SK-N-SH (cell line): Measurements from ENCODE around the gene ESD. TPM values are rescaled to one million over a fixed set of nuclear protein-coding genes. Genes with fewer than 3 reads are reported as not detected.
"Not testable (repeated sequence)": the region's sequence is repeated elsewhere in the genome, so short reads cannot be mapped to it uniquely, and the experiment has no call there.

Experiments used
- CTCF ChIA-PET: fragments of 300-600, 350-600 bp; formaldehyde crosslinking; extraction: SDS; loops from one replicate; lab custom pipeline; 2021; lab: Yijun Ruan, JAX
- POLR2A ChIA-PET: fragments of 350-600 bp; sonication (Branson Sonifier 250); formaldehyde crosslinking; extraction: SDS; loops from one replicate; lab custom pipeline; 2020; ENCODE audit warnings: antibody characterized with exemption, inconsistent platforms; lab: Yijun Ruan, JAX
- DNase-seq: peaks from one replicate; pipeline ENCODE4 v3.0.0; 2012
- H2AFZ ChIP-seq: fragments of 200-600 bp; sonication (generic); 2 replicates; pipeline ENCODE4 v1.8.1; 2016; ENCODE audit warnings: antibody characterized with exemption, mild to moderate bottlenecking, low read depth
- H3F3A ChIP-seq: fragments of 200-600 bp; sonication (generic); replicated peaks from 2 replicates; pipeline ENCODE3; 2016; ENCODE audit warnings: antibody characterized with exemption, mild to moderate bottlenecking; ENCODE audit not compliant: insufficient read depth
- H3K27ac ChIP-seq, 2 experiments: fragments of 200-500 bp in 1 of 2; fragments of 200-600 bp in 1 of 2; sonication (Bioruptor generic) in 1 of 2; sonication (generic), shearing (Covaris generic) in 1 of 2; 2 replicates each; pipeline versions ENCODE4 v1.5.1 to v1.6.1; 2014 to 2016; ENCODE audit warnings: low read depth in 2 of 2, inconsistent platforms in 1 of 2, low read length in 1 of 2, mild to moderate bottlenecking in 1 of 2, mixed read lengths in 1 of 2
- H3K27me3 ChIP-seq: fragments of 200-600 bp; sonication (generic), shearing (Covaris generic); 2 replicates; pipeline ENCODE4 v1.6.1; 2016; ENCODE audit warnings: mixed run types; ENCODE audit not compliant: insufficient read depth
- H3K36me3 ChIP-seq, 2 experiments: fragments of 200-500 bp in 1 of 2; fragments of 200-600 bp in 1 of 2; sonication (Bioruptor generic) in 1 of 2; sonication (generic) in 1 of 2; replicated peaks in 1 of 2; 2 replicates each; pipeline versions ENCODE3 to v1.5.1; 2014 to 2016; ENCODE audit warnings: low read length in 1 of 2, mild to moderate bottlenecking in 1 of 2; ENCODE audit not compliant: insufficient read depth in 2 of 2, control insufficient read depth in 1 of 2
- H3K4me1 ChIP-seq, 2 experiments: fragments of 200-500 bp in 1 of 2; fragments of 200-600 bp in 1 of 2; sonication (Bioruptor generic) in 1 of 2; sonication (generic), shearing (Covaris generic) in 1 of 2; 2 replicates each; pipeline versions ENCODE4 v1.5.1 to v1.6.1; 2014 to 2016; ENCODE audit warnings: low read depth in 1 of 2, low read length in 1 of 2, mixed run types in 1 of 2; ENCODE audit not compliant: insufficient read depth in 2 of 2, control insufficient read depth in 1 of 2
- H3K4me2 ChIP-seq: fragments of 200-600 bp; sonication (generic), shearing (Covaris generic); 2 replicates; pipeline ENCODE4 v1.6.1; 2017; ENCODE audit warnings: mixed run types
- H3K4me3 ChIP-seq, 2 experiments: fragments of 200-500 bp in 1 of 2; fragments of 200-600 bp in 1 of 2; sonication (Bioruptor generic) in 1 of 2; sonication (generic), shearing (Covaris generic) in 1 of 2; 2 replicates each; pipeline versions ENCODE4 v1.5.1 to v1.8.1; 2014 to 2016; ENCODE audit warnings: low read depth in 2 of 2, inconsistent platforms in 1 of 2, low read length in 1 of 2, mild to moderate bottlenecking in 1 of 2, mixed read lengths in 1 of 2, moderate library complexity in 1 of 2
- H3K79me2 ChIP-seq: fragments of 200-600 bp; sonication (generic); 2 replicates; pipeline ENCODE4 v1.8.1; 2017; ENCODE audit warnings: mild to moderate bottlenecking; ENCODE audit not compliant: insufficient read depth
- H3K9ac ChIP-seq: fragments of 200-600 bp; sonication (generic); 2 replicates; pipeline ENCODE4 v1.6.1; 2017; ENCODE audit warnings: mixed run types
- H3K9me2 ChIP-seq: fragments of 200-600 bp; sonication (generic); 2 replicates; pipeline ENCODE4 v1.6.1; 2017; ENCODE audit warnings: mixed run types
- H3K9me3 ChIP-seq: fragments of 200-600 bp; sonication (generic); 2 replicates; pipeline ENCODE4 v1.6.1; 2017; ENCODE audit warnings: mixed run types, mild to moderate bottlenecking, moderate library complexity
- H4K20me1 ChIP-seq: fragments of 200-600 bp; sonication (generic); 2 replicates; pipeline ENCODE4 v1.6.1; 2017; ENCODE audit warnings: mild to moderate bottlenecking, mixed run types; ENCODE audit not compliant: insufficient read depth
- CHD2 ChIP-seq: fragments of 150-350 bp; IDR thresholded peaks from 2 replicates; pipeline ENCODE4 v1.6.1; 2018; ENCODE audit warnings: low read length; ENCODE audit not compliant: partially characterized antibody
- ELF1 ChIP-seq: IDR thresholded peaks from 2 replicates; pipeline ENCODE4 v1.4.0; 2012
- FOSL2 ChIP-seq: IDR thresholded peaks from 2 replicates; pipeline ENCODE4 v1.4.0; 2012; ENCODE audit warnings: low read depth, mild to moderate bottlenecking, moderate library complexity, borderline replicate concordance
- FOXJ3 ChIP-seq: sonication (generic); formaldehyde crosslinking; IDR thresholded peaks from 2 replicates; pipeline ENCODE4 v1.5.1; 2020; ENCODE audit warnings: mild to moderate bottlenecking, missing genetic modification reagents
- GABPA ChIP-seq: IDR thresholded peaks from 2 replicates; pipeline ENCODE4 v1.4.0; 2012; ENCODE audit warnings: low read depth, mild to moderate bottlenecking
- NFIC ChIP-seq: IDR thresholded peaks from 2 replicates; pipeline ENCODE4 v1.4.0; 2012; ENCODE audit warnings: borderline replicate concordance
- RFX5 ChIP-seq: IDR thresholded peaks from 2 replicates; pipeline ENCODE4 v1.6.1; 2012; ENCODE audit warnings: mild to moderate bottlenecking, improper control_type of control experiment, low read length
- SIN3A ChIP-seq: IDR thresholded peaks from 2 replicates; pipeline ENCODE4 v1.6.1; 2012; ENCODE audit warnings: low read depth, mild to moderate bottlenecking, low read length, moderate library complexity, borderline replicate concordance
- SMC3 ChIP-seq: IDR thresholded peaks from 2 replicates; pipeline ENCODE4 v1.6.1; 2012; ENCODE audit warnings: low read depth, low read length, improper control_type of control experiment
- TAF1 ChIP-seq: IDR thresholded peaks from 2 replicates; pipeline ENCODE4 v1.6.1; 2012; ENCODE audit warnings: low read depth, mild to moderate bottlenecking, low read length, moderate library complexity, borderline replicate concordance
- TCF12 ChIP-seq: IDR thresholded peaks from 2 replicates; pipeline ENCODE4 v1.4.0; 2012
- TEAD4 ChIP-seq: IDR thresholded peaks from 2 replicates; pipeline ENCODE4 v1.4.0; 2012; ENCODE audit warnings: mild to moderate bottlenecking, borderline replicate concordance; ENCODE audit not compliant: insufficient read depth
- YY1 ChIP-seq: IDR thresholded peaks from 2 replicates; pipeline ENCODE4 v1.4.0; 2012; ENCODE audit warnings: low read depth, mild to moderate bottlenecking
- WGBS: methylation state at CpG from one replicate; pipeline ENCODE4 v1.1.6; 2017; ENCODE audit warnings: low lambda C conversion rate; 5-methylcytosine and 5-hydroxymethylcytosine counted together
- polyA plus RNA-seq, 3 experiments: library from polyadenylated mRNA; depleted of rRNA; stranded (reverse); fragments of >200 nt; gene quantifications; 2 replicates each; pipeline ENCODE4 v1.2.3, GENCODE V29; 2012
- TF ChIP-seq, protein P1 (sequence below): fragments of 150-350 bp; IDR thresholded peaks from 2 replicates; pipeline ENCODE4 v1.6.1; 2016; ENCODE audit warnings: mild to moderate bottlenecking, low read depth, low read length
- TF ChIP-seq, protein P2 (sequence below): fragments of 200-600 bp; sonication (generic); IDR thresholded peaks from 2 replicates; pipeline ENCODE4 v1.6.1; 2017; ENCODE audit warnings: antibody characterized with exemption, mild to moderate bottlenecking, moderate library complexity
- TF ChIP-seq, protein P3 (sequence below): IDR thresholded peaks from 2 replicates; pipeline ENCODE4 v1.4.0; 2012; ENCODE audit warnings: low read depth, borderline replicate concordance
- TF ChIP-seq, protein P4 (sequence below): IDR thresholded peaks from 2 replicates; pipeline ENCODE4 v1.6.1; 2012; ENCODE audit warnings: mild to moderate bottlenecking, low read depth, low read length, moderate library complexity
- TF ChIP-seq, protein P5 (sequence below): fragments of 150-350 bp; IDR thresholded peaks from 2 replicates; pipeline ENCODE4 v1.6.1; 2017; ENCODE audit warnings: antibody characterized with exemption, low read length, low read depth, borderline replicate concordance

Gene ESD
- polyA plus RNA-seq, 1 of the 3 experiments (the other 2 are of a cell fraction) = 80.9 TPM

DNA sequence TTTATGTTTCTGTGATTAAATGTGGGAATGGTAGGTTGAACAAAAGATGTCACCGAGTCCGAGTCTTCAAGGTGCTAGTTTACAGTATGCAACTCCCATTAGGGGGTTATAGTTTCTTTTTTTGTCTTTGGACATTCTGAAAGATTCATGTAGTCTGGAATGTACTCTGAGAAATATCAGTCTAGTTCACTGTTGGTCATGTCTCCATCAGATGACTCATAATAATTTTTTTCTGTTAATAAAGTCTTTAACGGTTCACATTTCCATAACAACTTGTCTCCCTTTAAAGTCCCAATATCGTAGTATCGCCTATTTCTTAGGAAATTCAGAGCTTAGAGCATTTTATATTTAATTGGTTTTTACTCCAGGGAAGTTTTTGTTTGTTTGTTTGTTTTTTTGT is 13.5 kb upstream of the ESD start:
- H3K9me3 ChIP-seq = no peaks in the 10 kb centered on the region; the same call in 1 of the 2 replicates
- H3K27me3 ChIP-seq = no peaks in the 10 kb centered on the region
- POLR2A ChIA-PET = no interaction called here
- 52% methylated on average over 5 of the region's 5 CpGs for WGBS
- no peak overlapping the region for H3K9ac ChIP-seq
- no peak overlapping the region for H3K4me3 ChIP-seq
- H3K9me2 ChIP-seq = no peaks in the 10 kb centered on the region
- no peak for TF ChIP-seq SMC3
- TF ChIP-seq, protein P1, sequence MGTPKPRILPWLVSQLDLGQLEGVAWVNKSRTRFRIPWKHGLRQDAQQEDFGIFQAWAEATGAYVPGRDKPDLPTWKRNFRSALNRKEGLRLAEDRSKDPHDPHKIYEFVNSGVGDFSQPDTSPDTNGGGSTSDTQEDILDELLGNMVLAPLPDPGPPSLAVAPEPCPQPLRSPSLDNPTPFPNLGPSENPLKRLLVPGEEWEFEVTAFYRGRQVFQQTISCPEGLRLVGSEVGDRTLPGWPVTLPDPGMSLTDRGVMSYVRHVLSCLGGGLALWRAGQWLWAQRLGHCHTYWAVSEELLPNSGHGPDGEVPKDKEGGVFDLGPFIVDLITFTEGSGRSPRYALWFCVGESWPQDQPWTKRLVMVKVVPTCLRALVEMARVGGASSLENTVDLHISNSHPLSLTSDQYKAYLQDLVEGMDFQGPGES = no peak
- no peak for TF ChIP-seq CHD2
- TF ChIP-seq TEAD4 = no peak
- TF ChIP-seq, protein P2, sequence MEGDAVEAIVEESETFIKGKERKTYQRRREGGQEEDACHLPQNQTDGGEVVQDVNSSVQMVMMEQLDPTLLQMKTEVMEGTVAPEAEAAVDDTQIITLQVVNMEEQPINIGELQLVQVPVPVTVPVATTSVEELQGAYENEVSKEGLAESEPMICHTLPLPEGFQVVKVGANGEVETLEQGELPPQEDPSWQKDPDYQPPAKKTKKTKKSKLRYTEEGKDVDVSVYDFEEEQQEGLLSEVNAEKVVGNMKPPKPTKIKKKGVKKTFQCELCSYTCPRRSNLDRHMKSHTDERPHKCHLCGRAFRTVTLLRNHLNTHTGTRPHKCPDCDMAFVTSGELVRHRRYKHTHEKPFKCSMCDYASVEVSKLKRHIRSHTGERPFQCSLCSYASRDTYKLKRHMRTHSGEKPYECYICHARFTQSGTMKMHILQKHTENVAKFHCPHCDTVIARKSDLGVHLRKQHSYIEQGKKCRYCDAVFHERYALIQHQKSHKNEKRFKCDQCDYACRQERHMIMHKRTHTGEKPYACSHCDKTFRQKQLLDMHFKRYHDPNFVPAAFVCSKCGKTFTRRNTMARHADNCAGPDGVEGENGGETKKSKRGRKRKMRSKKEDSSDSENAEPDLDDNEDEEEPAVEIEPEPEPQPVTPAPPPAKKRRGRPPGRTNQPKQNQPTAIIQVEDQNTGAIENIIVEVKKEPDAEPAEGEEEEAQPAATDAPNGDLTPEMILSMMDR = no peak
- no peak for TF ChIP-seq NFIC
- no peak for TF ChIP-seq FOSL2
- TF ChIP-seq, protein P3, sequence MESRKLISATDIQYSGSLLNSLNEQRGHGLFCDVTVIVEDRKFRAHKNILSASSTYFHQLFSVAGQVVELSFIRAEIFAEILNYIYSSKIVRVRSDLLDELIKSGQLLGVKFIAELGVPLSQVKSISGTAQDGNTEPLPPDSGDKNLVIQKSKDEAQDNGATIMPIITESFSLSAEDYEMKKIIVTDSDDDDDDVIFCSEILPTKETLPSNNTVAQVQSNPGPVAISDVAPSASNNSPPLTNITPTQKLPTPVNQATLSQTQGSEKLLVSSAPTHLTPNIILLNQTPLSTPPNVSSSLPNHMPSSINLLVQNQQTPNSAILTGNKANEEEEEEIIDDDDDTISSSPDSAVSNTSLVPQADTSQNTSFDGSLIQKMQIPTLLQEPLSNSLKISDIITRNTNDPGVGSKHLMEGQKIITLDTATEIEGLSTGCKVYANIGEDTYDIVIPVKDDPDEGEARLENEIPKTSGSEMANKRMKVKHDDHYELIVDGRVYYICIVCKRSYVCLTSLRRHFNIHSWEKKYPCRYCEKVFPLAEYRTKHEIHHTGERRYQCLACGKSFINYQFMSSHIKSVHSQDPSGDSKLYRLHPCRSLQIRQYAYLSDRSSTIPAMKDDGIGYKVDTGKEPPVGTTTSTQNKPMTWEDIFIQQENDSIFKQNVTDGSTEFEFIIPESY = no peak
- no peak for TF ChIP-seq RFX5
- TF ChIP-seq SIN3A = no peak
- TF ChIP-seq ELF1 = no peak
- TF ChIP-seq GABPA = no peak
- no peak for TF ChIP-seq TCF12
- TF ChIP-seq, protein P4, sequence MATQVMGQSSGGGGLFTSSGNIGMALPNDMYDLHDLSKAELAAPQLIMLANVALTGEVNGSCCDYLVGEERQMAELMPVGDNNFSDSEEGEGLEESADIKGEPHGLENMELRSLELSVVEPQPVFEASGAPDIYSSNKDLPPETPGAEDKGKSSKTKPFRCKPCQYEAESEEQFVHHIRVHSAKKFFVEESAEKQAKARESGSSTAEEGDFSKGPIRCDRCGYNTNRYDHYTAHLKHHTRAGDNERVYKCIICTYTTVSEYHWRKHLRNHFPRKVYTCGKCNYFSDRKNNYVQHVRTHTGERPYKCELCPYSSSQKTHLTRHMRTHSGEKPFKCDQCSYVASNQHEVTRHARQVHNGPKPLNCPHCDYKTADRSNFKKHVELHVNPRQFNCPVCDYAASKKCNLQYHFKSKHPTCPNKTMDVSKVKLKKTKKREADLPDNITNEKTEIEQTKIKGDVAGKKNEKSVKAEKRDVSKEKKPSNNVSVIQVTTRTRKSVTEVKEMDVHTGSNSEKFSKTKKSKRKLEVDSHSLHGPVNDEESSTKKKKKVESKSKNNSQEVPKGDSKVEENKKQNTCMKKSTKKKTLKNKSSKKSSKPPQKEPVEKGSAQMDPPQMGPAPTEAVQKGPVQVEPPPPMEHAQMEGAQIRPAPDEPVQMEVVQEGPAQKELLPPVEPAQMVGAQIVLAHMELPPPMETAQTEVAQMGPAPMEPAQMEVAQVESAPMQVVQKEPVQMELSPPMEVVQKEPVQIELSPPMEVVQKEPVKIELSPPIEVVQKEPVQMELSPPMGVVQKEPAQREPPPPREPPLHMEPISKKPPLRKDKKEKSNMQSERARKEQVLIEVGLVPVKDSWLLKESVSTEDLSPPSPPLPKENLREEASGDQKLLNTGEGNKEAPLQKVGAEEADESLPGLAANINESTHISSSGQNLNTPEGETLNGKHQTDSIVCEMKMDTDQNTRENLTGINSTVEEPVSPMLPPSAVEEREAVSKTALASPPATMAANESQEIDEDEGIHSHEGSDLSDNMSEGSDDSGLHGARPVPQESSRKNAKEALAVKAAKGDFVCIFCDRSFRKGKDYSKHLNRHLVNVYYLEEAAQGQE = no peak
- no peak for TF ChIP-seq YY1
- no peak for TF ChIP-seq TAF1
- TF ChIP-seq, protein P5, sequence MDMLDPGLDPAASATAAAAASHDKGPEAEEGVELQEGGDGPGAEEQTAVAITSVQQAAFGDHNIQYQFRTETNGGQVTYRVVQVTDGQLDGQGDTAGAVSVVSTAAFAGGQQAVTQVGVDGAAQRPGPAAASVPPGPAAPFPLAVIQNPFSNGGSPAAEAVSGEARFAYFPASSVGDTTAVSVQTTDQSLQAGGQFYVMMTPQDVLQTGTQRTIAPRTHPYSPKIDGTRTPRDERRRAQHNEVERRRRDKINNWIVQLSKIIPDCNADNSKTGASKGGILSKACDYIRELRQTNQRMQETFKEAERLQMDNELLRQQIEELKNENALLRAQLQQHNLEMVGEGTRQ = no peak
- no peak for TF ChIP-seq FOXJ3 (CRISPR knock-in tag)
- no peak overlapping the region; the same call in 1 of the 2 replicates for H2AFZ ChIP-seq
- no peaks in the 10 kb centered on the region for H3K36me3 ChIP-seq
- no peak overlapping the region for H3K27ac ChIP-seq
- no peaks in the 10 kb centered on the region for H3K4me1 ChIP-seq
- DNase-seq = no peak
- CTCF ChIA-PET = interaction anchor here (1.6 kb wide), 1 partner anchor 21 kb away, joined by 3 read pairs; no protein-coding TSS in a partner anchor
- no peaks in the 10 kb centered on the region for H3F3A ChIP-seq
- no peaks in the 10 kb centered on the region for H4K20me1 ChIP-seq
- no peaks in the 10 kb centered on the region for H3K79me2 ChIP-seq
- no peak overlapping the region for H3K4me2 ChIP-seq

DNA sequence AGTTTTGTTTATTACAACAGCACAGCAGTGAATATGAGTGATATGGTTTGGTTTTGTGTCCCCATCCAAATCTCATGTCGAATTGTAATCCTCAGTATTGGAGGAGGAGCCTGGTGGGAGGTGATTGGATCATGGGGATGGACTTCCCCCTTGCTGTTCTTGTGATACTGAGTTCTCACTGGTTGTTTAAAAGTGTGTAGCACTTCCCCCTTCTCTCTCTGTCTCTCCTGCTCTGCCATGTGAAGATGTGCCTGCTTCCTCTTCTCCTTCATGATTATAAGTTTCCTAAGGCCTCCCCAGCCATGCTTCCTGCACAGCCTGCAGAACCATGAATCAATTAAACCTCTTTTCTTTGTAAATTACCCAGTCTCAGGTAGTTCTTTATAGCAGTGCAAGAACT is 8.0 kb upstream of the ESD start:
- H3K4me1 ChIP-seq, H3K9ac ChIP-seq, H4K20me1 ChIP-seq, DNase-seq, H3K4me2 ChIP-seq, H2AFZ ChIP-seq, H3K4me3 ChIP-seq, H3K9me2 ChIP-seq, H3K27me3 ChIP-seq, H3K36me3 ChIP-seq, H3K79me2 ChIP-seq, POLR2A ChIA-PET, H3K9me3 ChIP-seq, CTCF ChIA-PET: not testable (repeated sequence)
- WGBS = 65% methylated on average over 1 of the region's 1 CpG
- H3K27ac ChIP-seq = peak overlapping the region in 1 of 2 experiments; percentile 66; a peak in 2 of 4 replicates
- H3F3A ChIP-seq = peaks cover 14% of the 10 kb centered on the region
